ENCODE measurements around the gene KIR2DL3.
"Not testable (repeated sequence)": the region's sequence is repeated elsewhere in the genome, so short reads cannot be mapped to it uniquely, and the experiment has no call there.

Gene KIR2DL3

GRCh38 chr19:54708781-54709180 is 29.5 kb upstream of the KIR2DL3 start:
- H3K9me3 ChIP-seq (ENCODE audit: control insufficient read depth, insufficient read depth, low read depth, low read length) = no peaks in the 10 kb centered on the region
- TF ChIP-seq RBAK (tag by site-specific recombination; IDR thresholded peaks at IDR 0.05) (no peak), ZNF266 (tag by site-specific recombination; IDR thresholded peaks at IDR 0.05; ENCODE audit: low read depth) (no peak), KLF16 (tag by site-specific recombination; IDR thresholded peaks at IDR 0.05) (no peak), KLF10 (tag by site-specific recombination; IDR thresholded peaks at IDR 0.05) (no peak), REST (tag by site-specific recombination; IDR thresholded peaks at IDR 0.05) (no peak), PRDM1 (tag by site-specific recombination; IDR thresholded peaks at IDR 0.05) (no peak), TCF7L2 (IDR thresholded peaks at IDR 0.05; ENCODE audit: borderline replicate concordance, low read depth, low read length) (no peak)
- POLR2A ChIA-PET = no interaction called here

GRCh38 chr19:54709212-54709948 is 28.9 kb upstream of the KIR2DL3 start:
- TF ChIP-seq ZNF501 (tag by site-specific recombination; IDR thresholded peaks at IDR 0.05) = no peak
- no peak for TF ChIP-seq ZNF280D (tag by site-specific recombination; IDR thresholded peaks at IDR 0.05)
- no peak for TF ChIP-seq ZBTB20 (tag by site-specific recombination; IDR thresholded peaks at IDR 0.05)
- Histone ChIP-seq H3K9me3 (ENCODE audit: control insufficient read depth, insufficient read depth, low read depth, low read length) (no peaks in the 10 kb centered on the region), H3K27ac (ENCODE audit: extremely low read depth, low read depth, low read length) (no peak overlapping the region), H3K36me3 (ENCODE audit: control insufficient read depth in 2 of 2, insufficient read depth in 1 of 2, low read length in 2 of 2) (no peaks in the 10 kb centered on the region), H3K4me1 (ENCODE audit: control insufficient read depth, insufficient read depth, low read length) (no peaks in the 10 kb centered on the region), H3K4me3 (ENCODE audit: low read depth, low read length) (no peak overlapping the region)
- ChIA-PET POLR2A (no interaction called here), CTCF (no interaction called here)

More at GRCh38 chr19:54708781-54709180, 29.5 kb upstream of the KIR2DL3 start:
- Histone ChIP-seq H3K4me3 (ENCODE audit: low read depth, low read length) (no peak overlapping the region), H3K36me3 (ENCODE audit: control insufficient read depth in 2 of 2, insufficient read depth in 1 of 2, low read length in 2 of 2) (no peaks in the 10 kb centered on the region), H3K4me1 (ENCODE audit: control insufficient read depth, insufficient read depth, low read length) (no peaks in the 10 kb centered on the region), H3K27ac (ENCODE audit: extremely low read depth, low read depth, low read length) (no peak overlapping the region)
- CTCF ChIA-PET = no interaction called here

- CTCF ChIA-PET; H3K4me3 ChIP-seq (ENCODE audit: low read depth, low read length); POLR2A ChIA-PET; H3K4me1 ChIP-seq (ENCODE audit: control insufficient read depth, insufficient read depth, low read length); H3K27ac ChIP-seq (ENCODE audit: extremely low read depth, low read depth, low read length); H3K36me3 ChIP-seq (ENCODE audit: control insufficient read depth in 2 of 2, insufficient read depth in 1 of 2, low read length in 2 of 2); H3K9me3 ChIP-seq (ENCODE audit: control insufficient read depth, insufficient read depth, low read depth, low read length): not testable (repeated sequence)
Observed at GRCh38 chr19:54709956-54710355, 28.4 kb upstream of the KIR2DL3 start.

- ChIA-PET CTCF (no interaction called here), POLR2A (no interaction called here)
- Histone ChIP-seq H3K9me3 (ENCODE audit: control insufficient read depth, insufficient read depth, low read depth, low read length) (no peaks in the 10 kb centered on the region), H3K4me3 (ENCODE audit: low read depth, low read length) (no peak within 1 kb of the TSS), H3K4me1 (ENCODE audit: control insufficient read depth, insufficient read depth, low read length) (no peaks in the 10 kb centered on the region), H3K27ac (ENCODE audit: extremely low read depth, low read depth, low read length) (no peak within 1 kb of the TSS), H3K36me3 (ENCODE audit: control insufficient read depth in 2 of 2, insufficient read depth in 1 of 2, low read length in 2 of 2) (no peaks in the 10 kb centered on the region)
- TF ChIP-seq ZBTB48 (tag by site-specific recombination; IDR thresholded peaks at IDR 0.05) (no peak), ZNF544 (tag by site-specific recombination; IDR thresholded peaks at IDR 0.05) (no peak), ZNF174 (tag by site-specific recombination; IDR thresholded peaks at IDR 0.05) (no peak), PRDM2 (tag by site-specific recombination; IDR thresholded peaks at IDR 0.05; ENCODE audit: borderline replicate concordance) (no peak)
Observed at GRCh38 chr19:54724142-54724541, 14.2 kb upstream of the KIR2DL3 start, which contains the start of gene KIR3DL3. KIR3DL3 (plus strand) TSS chr19:54724442; CDS start chr19:54724497, 55 bp downstream.

Measured in HEK293 (cell line).